Neural crest cell (in vitro differentiated cells): Measurements from ENCODE around the gene SNRNP25. TPM values are rescaled to one million over a fixed set of nuclear protein-coding genes. Genes with fewer than 3 reads are reported as not detected.

Experiments
- DNase-seq: peaks from one replicate; pipeline ENCODE4 v3.0.0; 2021; ENCODE audit warnings: low read depth, mixed read lengths, low spot score
- H3K27ac Mint-ChIP-seq: one replicate; pipeline ENCODE4 v1.8.0; 2021; ENCODE audit warnings: mild to moderate bottlenecking, mixed read lengths; ENCODE audit not compliant: unreplicated experiment
- H3K27me3 Mint-ChIP-seq: 2 replicates; pipeline ENCODE4 v1.8.0; 2021; ENCODE audit warnings: low read depth, mild to moderate bottlenecking, mixed read lengths
- H3K36me3 Mint-ChIP-seq: 2 replicates; pipeline ENCODE4 v1.8.0; 2021; ENCODE audit warnings: low read depth, mild to moderate bottlenecking, mixed read lengths
- H3K4me1 Mint-ChIP-seq: 2 replicates; pipeline ENCODE4 v1.8.0; 2021; ENCODE audit warnings: mixed read lengths
- H3K4me3 Mint-ChIP-seq: one replicate; pipeline ENCODE4 v1.8.0; 2021; ENCODE audit warnings: mild to moderate bottlenecking, mixed read lengths
- H3K9me3 Mint-ChIP-seq: 2 replicates; pipeline ENCODE4 v1.8.0; 2021; ENCODE audit warnings: mixed read lengths
- total RNA-seq: library from RNA; stranded (reverse); gene quantifications from 2 replicates; pipeline ENCODE4 v1.2.1, GENCODE V29; 2021
- TF ChIP-seq, protein P1 (sequence below): fragments of 200-600 bp; sonication (generic); conservative IDR thresholded peaks from 2 replicates; pipeline ENCODE4 v1.5.0; 2021; ENCODE audit warnings: antibody characterized with exemption, mild to moderate bottlenecking

The SNRNP25 gene
- total RNA-seq, 1 donor from 2014 or later, result 85.6 TPM

DNA sequence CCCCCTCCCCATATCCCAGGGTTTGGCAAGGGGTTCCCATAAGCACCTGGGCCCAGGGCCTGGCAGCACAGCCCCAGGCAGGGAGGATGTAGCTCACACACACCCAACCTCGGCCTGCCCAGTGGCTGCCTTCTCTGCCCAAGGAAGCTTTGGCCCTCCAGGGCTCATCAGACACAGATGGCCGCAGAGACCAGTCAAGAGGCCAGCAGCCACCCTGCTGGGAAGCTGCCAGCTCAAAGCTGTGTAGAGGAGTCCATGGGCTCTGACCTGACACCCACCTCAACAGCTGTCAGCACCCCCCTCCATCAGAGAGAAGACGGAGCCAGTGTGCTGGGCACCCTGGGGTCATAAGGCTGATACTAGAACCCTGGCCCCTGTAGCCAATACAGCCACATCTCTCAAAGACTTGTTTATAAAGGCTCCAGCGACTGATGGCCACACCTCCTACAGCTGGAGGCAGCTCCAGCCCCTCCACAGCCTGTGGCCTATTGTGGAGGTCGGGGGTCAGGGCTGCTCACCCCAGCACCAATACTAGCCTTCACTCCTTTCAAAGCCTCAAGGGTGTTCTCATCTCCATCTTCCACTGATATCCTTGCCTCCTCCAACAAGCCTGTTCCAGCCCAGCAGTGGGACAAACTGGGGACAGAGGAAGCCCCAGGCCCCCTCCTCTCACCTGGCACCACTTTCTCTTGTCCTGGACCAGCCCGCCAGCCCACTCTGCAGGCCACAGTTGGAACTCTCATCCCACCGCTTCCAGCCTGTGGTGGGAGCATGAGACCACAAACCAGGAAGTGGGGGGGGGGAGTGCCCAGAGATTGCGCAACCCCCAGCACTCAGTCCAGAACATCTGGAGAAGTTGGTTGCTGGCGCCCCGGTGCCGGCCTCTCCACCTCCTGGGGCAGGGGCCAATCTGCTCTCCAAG, 22.2 kb downstream of the SNRNP25 start:
- Mint-ChIP-seq H3K9me3 (no peaks in the 10 kb centered on the region), H3K4me3 (peak overlapping the region; percentile 86), H3K27ac (peak overlapping the region; percentile 86), H3K27me3 (peaks cover 3% of the 10 kb centered on the region), H3K36me3 (no peaks in the 10 kb centered on the region), H3K4me1 (peaks cover 57% of the 10 kb centered on the region)
- TF ChIP-seq, protein P1, sequence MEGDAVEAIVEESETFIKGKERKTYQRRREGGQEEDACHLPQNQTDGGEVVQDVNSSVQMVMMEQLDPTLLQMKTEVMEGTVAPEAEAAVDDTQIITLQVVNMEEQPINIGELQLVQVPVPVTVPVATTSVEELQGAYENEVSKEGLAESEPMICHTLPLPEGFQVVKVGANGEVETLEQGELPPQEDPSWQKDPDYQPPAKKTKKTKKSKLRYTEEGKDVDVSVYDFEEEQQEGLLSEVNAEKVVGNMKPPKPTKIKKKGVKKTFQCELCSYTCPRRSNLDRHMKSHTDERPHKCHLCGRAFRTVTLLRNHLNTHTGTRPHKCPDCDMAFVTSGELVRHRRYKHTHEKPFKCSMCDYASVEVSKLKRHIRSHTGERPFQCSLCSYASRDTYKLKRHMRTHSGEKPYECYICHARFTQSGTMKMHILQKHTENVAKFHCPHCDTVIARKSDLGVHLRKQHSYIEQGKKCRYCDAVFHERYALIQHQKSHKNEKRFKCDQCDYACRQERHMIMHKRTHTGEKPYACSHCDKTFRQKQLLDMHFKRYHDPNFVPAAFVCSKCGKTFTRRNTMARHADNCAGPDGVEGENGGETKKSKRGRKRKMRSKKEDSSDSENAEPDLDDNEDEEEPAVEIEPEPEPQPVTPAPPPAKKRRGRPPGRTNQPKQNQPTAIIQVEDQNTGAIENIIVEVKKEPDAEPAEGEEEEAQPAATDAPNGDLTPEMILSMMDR, result no peak
- DNase-seq, result peak; percentile 41

GRCh38 chr16:76535-77272, 23.1 kb downstream of the SNRNP25 start:
- Mint-ChIP-seq H3K36me3 (no peaks in the 10 kb centered on the region), H3K27ac (peak overlapping the region; percentile 43), H3K9me3 (no peaks in the 10 kb centered on the region), H3K4me3 (peak overlapping the region; percentile 86), H3K4me1 (peaks cover 51% of the 10 kb centered on the region), H3K27me3 (peaks cover 3% of the 10 kb centered on the region)
- TF ChIP-seq, protein P1, result no peak
- no peak for DNase-seq

DNA sequence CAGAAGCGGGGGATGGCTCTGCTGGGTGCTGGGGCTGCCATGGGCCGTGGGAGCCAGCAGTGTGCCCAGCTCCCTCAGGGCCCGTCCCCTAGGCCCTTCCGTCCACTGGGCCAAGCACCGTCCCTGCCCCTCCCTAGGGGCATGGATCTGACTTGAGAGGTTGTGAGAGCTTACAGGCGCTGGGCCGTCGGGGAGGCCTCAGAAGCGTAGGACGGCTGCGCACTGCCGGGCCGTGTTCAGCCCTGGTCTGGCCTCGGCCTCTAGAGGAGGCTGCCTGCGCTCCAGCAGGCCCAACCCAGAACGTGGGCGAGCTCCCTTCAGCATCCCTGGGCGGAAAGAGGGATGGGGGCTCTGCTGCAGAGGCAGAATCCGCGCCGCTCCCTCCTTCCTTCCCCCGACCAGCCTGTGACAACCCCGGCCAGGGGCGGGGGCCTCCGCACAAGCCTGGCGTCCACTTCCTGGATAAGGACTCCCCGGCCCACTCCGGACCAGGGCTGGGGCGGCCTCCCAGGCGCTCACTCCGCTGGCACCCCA, 23.7 kb downstream of the SNRNP25 start:
- H3K36me3 Mint-ChIP-seq, result no peaks in the 10 kb centered on the region

DNA sequence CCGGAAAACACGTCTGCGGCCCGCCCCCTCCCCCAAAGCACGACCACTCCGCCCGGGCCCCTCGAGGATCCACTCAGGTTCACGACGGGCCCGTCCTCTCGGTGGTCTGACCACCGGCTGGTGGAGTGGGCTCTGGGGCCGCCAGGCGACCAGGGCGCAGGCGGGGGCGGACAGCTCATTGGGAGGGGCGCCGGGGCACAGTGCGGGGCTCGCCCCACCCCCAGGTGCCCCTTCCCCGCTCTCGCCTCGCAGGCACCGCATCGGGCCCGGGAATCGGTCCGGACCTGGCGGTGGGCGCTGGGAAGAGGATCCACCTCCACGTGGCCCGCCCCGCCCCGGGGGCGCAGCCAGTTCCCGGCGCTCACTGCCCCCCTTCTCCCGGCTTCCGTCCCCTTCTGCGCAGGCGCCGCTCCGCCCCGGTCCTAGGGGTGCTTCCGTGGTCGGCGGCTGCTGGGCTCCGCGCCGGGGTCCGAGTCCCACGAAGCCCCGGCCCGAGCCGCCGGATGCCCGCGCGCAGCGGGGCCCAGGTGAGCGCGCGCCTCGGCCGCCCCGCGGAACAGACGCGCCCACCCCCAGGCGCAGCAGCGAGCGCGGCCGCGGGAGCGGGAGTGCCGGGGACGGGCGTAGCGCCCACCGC, 24.3 kb downstream of the SNRNP25 start, which contains the start of gene MPG:
MPG (plus strand) TSS at position 419 of the 637 bp plus-strand sequence; CDS start at position 504, 85 bp downstream.
- Mint-ChIP-seq H3K27me3 (peaks cover 2% of the 10 kb centered on the region), H3K27ac (peak within 1 kb of the TSS; percentile 90), H3K9me3 (no peaks in the 10 kb centered on the region), H3K4me3 (peak within 1 kb of the TSS; percentile 90), H3K4me1 (peaks cover 48% of the 10 kb centered on the region), H3K36me3 (no peaks in the 10 kb centered on the region)
- TF ChIP-seq, protein P1, result no peak
- peak; percentile 60 for DNase-seq

More for the DNA sequence above, 23.7 kb downstream of the SNRNP25 start:
- no peak overlapping the region for H3K27ac Mint-ChIP-seq
- TF ChIP-seq, protein P1, result no peak
- peaks cover 3% of the 10 kb centered on the region for H3K27me3 Mint-ChIP-seq
- peak; percentile 48 for DNase-seq
- peak overlapping the region; percentile 86 for H3K4me3 Mint-ChIP-seq
- peaks cover 51% of the 10 kb centered on the region for H3K4me1 Mint-ChIP-seq
- no peaks in the 10 kb centered on the region for H3K9me3 Mint-ChIP-seq
